Adrenal gland (tissue), 12 donors: ENCODE measurements around the gene MGRN1. TPM values are rescaled to one million over a fixed set of nuclear protein-coding genes. Genes with fewer than 3 reads are reported as not detected.

ENCODE experiments used
- DNase-seq, 7 donors: peaks; one replicate each; pipeline ENCODE4 v3.0.0-alpha.2; 2019 to 2020
- H3K27ac ChIP-seq, 5 donors: fragments of 200-600 bp; sonication (generic) in 4 of 5; 1 replicate in 3 of 5; 2 replicates in 2 of 5; pipeline versions ENCODE4 v1.5.1 to v1.8.0; 2016 to 2020; ENCODE audit warnings: mild to moderate bottlenecking in 1 of 5
- H3K27me3 ChIP-seq: fragments of 200-600 bp; 2 replicates; pipeline ENCODE4 v1.8.0; 2021
- H3K36me3 ChIP-seq, 2 donors: fragments of 200-600 bp; replicated peaks in 1 of 2; 1 replicate in 1 of 2; 2 replicates in 1 of 2; pipeline versions ENCODE4 v1.5.1 to v1.8.0; 2018 to 2022
- H3K4me1 ChIP-seq, 2 donors: fragments of 200-600 bp; replicated peaks in 1 of 2; 1 replicate in 1 of 2; 2 replicates in 1 of 2; pipeline versions ENCODE4 v1.5.1 to v1.8.0; 2018 to 2021
- H3K4me3 ChIP-seq, 4 donors: fragments of 200-600 bp; sonication (generic) in 3 of 4; one replicate each; pipeline ENCODE4 v1.5.1; 2016 to 2018
- H3K9me3 ChIP-seq, 3 donors: fragments of 200-600 bp; sonication (generic) in 1 of 3; replicated peaks in 1 of 3; 1 replicate in 2 of 3; 2 replicates in 1 of 3; pipeline versions ENCODE4 v1.5.1 to v1.8.0; 2016 to 2021
- CTCF ChIP-seq, 6 experiments: fragments of 450-650 bp in 4 of 6; fragments of 200-600 bp in 2 of 6; sonication (generic) in 1 of 6; IDR thresholded peaks; 1 replicate in 5 of 6; 2 replicates in 1 of 6; pipeline versions ENCODE4 v1.5.1 to v1.8.0; 2016 to 2021; ENCODE audit warnings: antibody characterized with exemption in 6 of 6, mild to moderate bottlenecking in 2 of 6, moderate library complexity in 1 of 6
- POLR2A ChIP-seq, 2 donors: fragments of 450-650 bp; IDR thresholded peaks; one replicate each; pipeline ENCODE4 v1.6.1; 2017; ENCODE audit warnings: antibody characterized with exemption in 2 of 2, mild to moderate bottlenecking in 2 of 2, moderate library complexity in 1 of 2
- WGBS, 4 donors: extraction: QIAGEN DNeasy Blood & Tissue Kit in 2 of 4; methylation state at CpG; one replicate each; pipeline versions ENCODE4 v1.1.5 to v1.1.7; 2013 to 2017; 5-methylcytosine and 5-hydroxymethylcytosine counted together
- intact Hi-C, 2 donors: fragments of 100-400 bp; cut with DNase I; formaldehyde crosslinking; loops; one replicate each; pipeline versions ENCODE4 v1.14.1 to v1.15.0; 2022 to 2023
- polyA plus RNA-seq, 3 donors: library from polyadenylated mRNA; stranded (reverse); fragments of 200-250 nt in 2 of 3; fragments of 350-450 nt in 1 of 3; fragmentation: Illumina TruSeq in 1 of 3; extraction: RNeasy Lipid Tissue Mini Kit (QIAGEN cat#74804) in 1 of 3; gene quantifications; one replicate each; pipeline ENCODE4 v1.2.3, GENCODE V29; 2013 to 2014
- total RNA-seq, 9 donors: library from RNA; depleted of rRNA in 4 of 9; stranded (reverse); fragments of >200 nt in 4 of 9; fragments of 120-200 nt in 1 of 9; fragmentation: NEBNext Ultra II Directional in 1 of 9; extraction: Animal tissue kit (Norgen Biotek cat#: 25700) in 1 of 9; gene quantifications; one replicate each; pipeline versions ENCODE4 v1.1.0 to v1.2.4, GENCODE V29; 2013 to 2023
- donor health status: healthy with polysubstance abuse.
- donor health status: Bipolar disorder and iron deficiency.
- donor health status: DM: yes; HTN: yes; CAD: no.
- donor health status: DM: no; HTN: no; CAD: no.
- donor health status: DM: no; HTN: no; CAD: no.
- donor health status: DM: yes; HTN: yes; CAD: no.

The MGRN1 gene
- total and polyA plus RNA-seq, 12 donors = 17.5 to 94.1 (median 58.4) TPM

GRCh38 chr16:4666537-4667202 is 42.0 kb downstream of the MGRN1 start:
- no peaks in the 10 kb centered on the region for H3K9me3 ChIP-seq
- peak overlapping the region in 1 of 5 donors; percentile 26 for H3K27ac ChIP-seq
- DNase-seq = no peak
- H3K4me1 ChIP-seq = peaks cover 7 to 19% of the 10 kb centered on the region in 2 donors
- no peak overlapping the region for H3K4me3 ChIP-seq
- TF ChIP-seq POLR2A (IDR thresholded peaks at IDR 0.05) (no peak), CTCF (IDR thresholded peaks at IDR 0.05) (no peak)
- peaks cover 0 to 51% of the 10 kb centered on the region in 2 donors for H3K36me3 ChIP-seq
- H3K27me3 ChIP-seq = no peaks in the 10 kb centered on the region
- intact Hi-C loops = no loop called here
- WGBS, 4 donors = 75 to 93% (median 87%) methylated on average over 5 to 20 of the region's 20 CpGs

- Histone ChIP-seq H3K4me1 (peaks cover 7 to 19% of the 10 kb centered on the region in 2 donors), H3K27ac (peak overlapping the region in 1 of 5 donors; percentile 26), H3K4me3 (no peak overlapping the region), H3K9me3 (no peaks in the 10 kb centered on the region), H3K36me3 (peaks cover 0 to 52% of the 10 kb centered on the region in 2 donors), H3K27me3 (no peaks in the 10 kb centered on the region)
- no peak for DNase-seq
- TF ChIP-seq POLR2A (IDR thresholded peaks at IDR 0.05) (no peak), CTCF (IDR thresholded peaks at IDR 0.05) (no peak)
- intact Hi-C loops = no loop called here
- 88 to 94% (median 91%) methylated on average over 18 to 20 of the region's 20 CpGs for WGBS, 4 donors
Observed at GRCh38 chr16:4667203-4667963, 42.8 kb downstream of the MGRN1 start.

GRCh38 chr16:4668313-4668960 is 43.8 kb downstream of the MGRN1 start:
- H3K9me3 ChIP-seq = no peaks in the 10 kb centered on the region
- WGBS, 4 donors = 91 to 94% (median 93%) methylated on average over 10 of the region's 10 CpGs
- no peak for DNase-seq
- no peak overlapping the region for H3K27ac ChIP-seq
- no peaks in the 10 kb centered on the region for H3K27me3 ChIP-seq
- TF ChIP-seq CTCF (IDR thresholded peaks at IDR 0.05) (no peak), POLR2A (IDR thresholded peaks at IDR 0.05) (no peak)
- peaks cover 0 to 56% of the 10 kb centered on the region in 2 donors for H3K36me3 ChIP-seq
- H3K4me1 ChIP-seq = peaks cover 6 to 15% of the 10 kb centered on the region in 2 donors
- intact Hi-C loops = no loop called here
- H3K4me3 ChIP-seq = no peak overlapping the region

GRCh38 chr16:4673387-4674046 is 48.9 kb downstream of the MGRN1 start:
- Histone ChIP-seq H3K9me3 (no peaks in the 10 kb centered on the region), H3K4me1 (peaks cover 24 to 30% of the 10 kb centered on the region in 2 donors), H3K27me3 (no peaks in the 10 kb centered on the region), H3K36me3 (peaks cover 0 to 48% of the 10 kb centered on the region in 2 donors), H3K27ac (no peak overlapping the region), H3K4me3 (no peak overlapping the region)
- WGBS, 4 donors = 89 to 96% (median 93%) methylated on average over 26 to 33 of the region's 33 CpGs
- TF ChIP-seq CTCF (IDR thresholded peaks at IDR 0.05) = no peak
- no peak for TF ChIP-seq POLR2A (IDR thresholded peaks at IDR 0.05)
- DNase-seq = no peak
- intact Hi-C loops = no loop called here
